AG04449 (cell line): ENCODE data around the gene DIAPH3.

Source experiments
- CTCF ChIA-PET: fragments of 350-600 bp; formaldehyde crosslinking; extraction: SDS; loops from one replicate; lab custom pipeline; 2021; ENCODE audit warnings: antibody characterized with exemption; lab: Yijun Ruan, JAX
- POLR2A ChIA-PET: fragments of 400-600, 350-600 bp; formaldehyde crosslinking; extraction: SDS; loops from one replicate; lab custom pipeline; 2020; ENCODE audit warnings: antibody characterized with exemption, inconsistent platforms; lab: Yijun Ruan, JAX
- DNase-seq: peaks from one replicate; pipeline ENCODE4 v3.0.0-alpha.2; 2010; ENCODE audit warnings: low read depth, low spot score
- H3K4me3 ChIP-seq: 2 replicates; pipeline ENCODE4 v1.5.1; 2011; ENCODE audit warnings: low read depth, mild to moderate bottlenecking, control low read depth, low read length
- CTCF ChIP-seq: IDR thresholded peaks from one replicate; pipeline ENCODE4 v1.5.1; 2011; ENCODE audit warnings: mild to moderate bottlenecking, moderate library complexity, low read length, control low read depth, inconsistent platforms; ENCODE audit not compliant: insufficient read depth; ENCODE audit errors: missing control alignments

The DIAPH3 gene

GRCh38 chr13:60114499-60115028, 49.2 kb downstream of the DIAPH3 start:
- POLR2A ChIA-PET, result no interaction called here
- CTCF ChIA-PET, result no interaction called here
- no peak overlapping the region for H3K4me3 ChIP-seq
- DNase-seq, result no peak
- no peak for TF ChIP-seq CTCF

DNA sequence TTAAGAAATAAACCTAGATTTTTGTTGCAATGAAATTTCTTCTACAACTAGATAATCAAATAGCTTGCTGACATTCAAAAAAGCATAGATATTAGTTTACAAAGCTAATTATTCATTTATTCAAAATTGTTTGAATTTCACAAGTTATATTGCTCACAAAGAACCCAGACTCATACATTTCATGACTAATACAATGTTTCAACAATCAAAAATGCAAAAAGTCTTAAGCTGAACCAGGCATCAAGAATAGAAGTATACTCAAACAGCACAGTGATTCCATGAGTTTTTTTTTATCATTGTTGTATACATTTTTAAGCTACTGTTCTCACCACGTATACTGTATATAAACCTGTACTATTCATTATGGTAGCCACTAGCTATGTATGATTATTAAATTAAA, 51.0 kb downstream of the DIAPH3 start:
- peak; percentile 4 for DNase-seq
- ChIA-PET CTCF (interaction anchor here (1.0 to 1.4 kb wide), 3 partner anchors 12 to 43 kb away, joined by 3 to 4 read pairs (median 3); no protein-coding TSS in a partner anchor), POLR2A (no interaction called here)

GRCh38 chr13:60111691-60112090, 52.0 kb downstream of the DIAPH3 start:
- no peak for TF ChIP-seq CTCF
- CTCF ChIA-PET, result interaction anchor here (0.7 to 1.1 kb wide), 3 partner anchors 17 to 340 kb away, joined by 3 read pairs; no protein-coding TSS in a partner anchor
- H3K4me3 ChIP-seq, result no peak overlapping the region
- DNase-seq, result peak; percentile 16
- POLR2A ChIA-PET, result no interaction called here

More for the DNA sequence above, 51.0 kb downstream of the DIAPH3 start:
- no peak overlapping the region for H3K4me3 ChIP-seq
- TF ChIP-seq CTCF, result no peak

DNA sequence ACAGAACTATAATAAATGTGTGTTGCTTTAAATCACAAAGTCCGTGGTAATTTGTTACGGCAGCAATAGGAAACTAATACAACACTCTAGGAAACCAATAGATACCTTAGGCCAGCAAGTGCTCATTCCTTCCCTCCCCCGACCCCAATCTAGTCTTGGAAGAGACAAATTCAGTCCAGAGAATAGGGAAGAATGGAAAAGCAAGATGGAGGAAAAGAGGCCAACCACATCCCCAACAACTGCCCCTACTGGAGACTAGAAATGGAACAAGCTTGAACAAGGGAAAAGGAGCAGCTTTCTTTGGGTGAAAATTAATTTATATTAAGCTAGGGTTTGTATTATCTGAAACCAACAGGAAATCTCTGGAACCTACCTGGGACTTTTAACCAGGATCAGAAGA, 54.4 kb downstream of the DIAPH3 start:
- TF ChIP-seq CTCF, result no peak
- POLR2A ChIA-PET, result interaction anchor here (0.7 kb wide), 1 partner anchor 42 kb away, joined by 7 read pairs; no protein-coding TSS in a partner anchor
- CTCF ChIA-PET, result no interaction called here

GRCh38 chr13:60108589-60108988, 55.1 kb downstream of the DIAPH3 start:
- POLR2A ChIA-PET, result no interaction called here
- CTCF ChIA-PET, result no interaction called here
- TF ChIP-seq CTCF, result no peak
- H3K4me3 ChIP-seq, result no peak overlapping the region
- DNase-seq, result no peak

More for the DNA sequence above, 54.4 kb downstream of the DIAPH3 start:
- DNase-seq, result no peak
- H3K4me3 ChIP-seq, result no peak overlapping the region

- TF ChIP-seq CTCF, result no peak
- H3K4me3 ChIP-seq, result no peak overlapping the region
- no peak for DNase-seq
- CTCF ChIA-PET, result no interaction called here
- POLR2A ChIA-PET, result no interaction called here
Measured at GRCh38 chr13:60099631-60100420, 63.9 kb downstream of the DIAPH3 start.
